Measurements from ENCODE around the gene LIME1.
A peak's percentile ranks its signal among the peaks of the same experiment; 100 is the strongest.

LIME1 gene

DNA sequence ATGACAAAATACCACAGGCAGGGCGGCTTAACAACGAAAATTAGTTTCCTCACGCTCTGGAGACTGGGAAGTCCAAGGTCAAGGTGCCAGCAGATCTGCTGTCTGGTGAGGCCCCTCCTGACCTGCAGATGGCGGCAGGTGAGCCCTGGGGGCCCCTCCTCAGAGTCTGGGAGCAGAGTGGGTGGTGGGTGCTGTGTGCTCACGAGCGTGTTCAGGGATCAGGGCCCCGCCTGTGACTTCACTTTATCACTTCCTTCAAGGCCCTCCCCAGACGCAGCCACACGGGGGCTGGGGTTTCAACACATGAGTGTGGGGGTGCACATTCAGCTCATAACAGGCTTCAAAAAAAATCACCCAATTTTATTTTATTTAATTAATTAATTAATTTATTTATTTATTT is 42.4 kb downstream of the LIME1 start:
- H2BK120ac ChIP-seq (ENCODE audit: low read depth, low read length), result no peak overlapping the region
- no peak overlapping the region for H3K18ac ChIP-seq (ENCODE audit: low read length)
- no peak overlapping the region for H3K4me3 ChIP-seq (ENCODE audit: low read length in 2 of 2)
- H3K23ac ChIP-seq (ENCODE audit: low read depth, low read length, poor library complexity), result no peak overlapping the region
- H3K9me3 ChIP-seq (replicated peaks in 1 of 2; ENCODE audit: control insufficient read depth in 2 of 2, insufficient read depth in 1 of 2, low read depth in 1 of 2, low read length in 2 of 2), result no peaks in the 10 kb centered on the region
- H2AK5ac ChIP-seq (ENCODE audit: low read depth, low read length), result no peak overlapping the region
- no CpG with 5 or more reads among the region's 9 CpGs for WGBS, 2 donors (ENCODE audit: extremely low coverage in 2 of 2, insufficient read length in 2 of 2, insufficient replicate concordance in 1 of 2)
- peaks cover 0 to 26% of the 10 kb centered on the region in 2 donors for H3K36me3 ChIP-seq (replicated peaks in 1 of 2; ENCODE audit: control insufficient read depth in 2 of 2, insufficient read depth in 2 of 2, low read length in 2 of 2)
- peaks cover 8 to 10% of the 10 kb centered on the region in 2 donors for H3K4me1 ChIP-seq (ENCODE audit: control insufficient read depth in 2 of 2, insufficient read depth in 1 of 2, low read depth in 1 of 2, low read length in 2 of 2)
- H3K4ac ChIP-seq (ENCODE audit: low read length), result no peak overlapping the region
- no peaks in the 10 kb centered on the region for H3K27me3 ChIP-seq (ENCODE audit: control insufficient read depth in 3 of 3, insufficient read depth in 3 of 3, low read depth in 1 of 3, low read length in 3 of 3)
- peaks cover 7% of the 10 kb centered on the region for H3K79me1 ChIP-seq (ENCODE audit: low read depth, low read length)
- no peak overlapping the region for H4K91ac ChIP-seq (ENCODE audit: low read depth, low read length, poor library complexity)
- H3K14ac ChIP-seq (ENCODE audit: low read length), result no peak overlapping the region
- H3K9ac ChIP-seq (ENCODE audit: low read depth, low read length, poor library complexity), result no peak overlapping the region
- H3K4me2 ChIP-seq (ENCODE audit: insufficient read depth, low read length, poor library complexity, severe bottlenecking), result no peak overlapping the region
- H4K8ac ChIP-seq (ENCODE audit: low read depth, low read length), result no peak overlapping the region
- H2BK15ac ChIP-seq (ENCODE audit: low read length), result no peak overlapping the region
- no peak overlapping the region for H2BK12ac ChIP-seq (ENCODE audit: low read length)
- H2BK5ac ChIP-seq (ENCODE audit: low read length), result no peak overlapping the region
- DNase-seq (ENCODE audit: low spot score), result no peak
- no peak overlapping the region for H2AFZ ChIP-seq (ENCODE audit: low read length)
- H3K27ac ChIP-seq (replicated peaks; ENCODE audit: low read length), result no peak overlapping the region

DNA sequence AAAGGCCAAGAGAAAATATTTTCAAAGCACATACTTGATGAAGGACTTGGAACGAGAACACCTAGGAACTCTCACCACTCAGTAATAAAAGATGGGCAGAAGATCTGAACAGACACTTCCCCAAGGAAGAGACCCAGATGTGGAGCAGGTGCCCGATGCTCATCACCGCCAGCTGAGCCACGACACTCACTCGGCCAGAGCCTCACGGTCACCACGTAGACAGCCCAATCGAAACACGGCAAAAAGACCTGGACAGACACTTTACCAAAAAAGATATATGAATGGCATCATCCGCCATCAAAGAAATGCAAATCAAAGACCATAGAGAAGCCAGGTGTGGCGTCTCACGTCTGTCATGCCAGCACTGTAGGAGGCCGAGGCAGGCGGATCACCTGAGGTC is 44.7 kb downstream of the LIME1 start:
- Histone ChIP-seq H2AK5ac (ENCODE audit: low read depth, low read length) (no peak overlapping the region), H3K18ac (ENCODE audit: low read length) (no peak overlapping the region), H2BK15ac (ENCODE audit: low read length) (no peak overlapping the region), H3K27me3 (ENCODE audit: control insufficient read depth in 3 of 3, insufficient read depth in 3 of 3, low read depth in 1 of 3, low read length in 3 of 3) (no peaks in the 10 kb centered on the region), H3K4ac (ENCODE audit: low read length) (no peak overlapping the region), H2BK12ac (ENCODE audit: low read length) (no peak overlapping the region), H2BK120ac (ENCODE audit: low read depth, low read length) (no peak overlapping the region), H3K9me3 (replicated peaks in 1 of 2; ENCODE audit: control insufficient read depth in 2 of 2, insufficient read depth in 1 of 2, low read depth in 1 of 2, low read length in 2 of 2) (no peaks in the 10 kb centered on the region), H3K23ac (ENCODE audit: low read depth, low read length, poor library complexity) (no peak overlapping the region), H3K9ac (ENCODE audit: low read depth, low read length, poor library complexity) (no peak overlapping the region), H2BK5ac (ENCODE audit: low read length) (no peak overlapping the region), H3K79me1 (ENCODE audit: low read depth, low read length) (peaks cover 8% of the 10 kb centered on the region), H3K27ac (replicated peaks; ENCODE audit: low read length) (no peak overlapping the region), H3K4me2 (ENCODE audit: insufficient read depth, low read length, poor library complexity, severe bottlenecking) (no peak overlapping the region), H3K4me1 (ENCODE audit: control insufficient read depth in 2 of 2, insufficient read depth in 1 of 2, low read depth in 1 of 2, low read length in 2 of 2) (peaks cover 2 to 7% of the 10 kb centered on the region in 2 donors), H4K91ac (ENCODE audit: low read depth, low read length, poor library complexity) (no peak overlapping the region), H2AFZ (ENCODE audit: low read length) (no peak overlapping the region), H3K14ac (ENCODE audit: low read length) (no peak overlapping the region), H4K8ac (ENCODE audit: low read depth, low read length) (no peak overlapping the region), H3K4me3 (ENCODE audit: low read length in 2 of 2) (no peak overlapping the region), H3K36me3 (replicated peaks in 1 of 2; ENCODE audit: control insufficient read depth in 2 of 2, insufficient read depth in 2 of 2, low read length in 2 of 2) (peaks cover 0 to 17% of the 10 kb centered on the region in 2 donors)
- no peak for DNase-seq (ENCODE audit: low spot score)
- WGBS, 2 donors (ENCODE audit: extremely low coverage in 2 of 2, insufficient read length in 2 of 2, insufficient replicate concordance in 1 of 2), result no CpG with 5 or more reads among the region's 14 CpGs

DNA sequence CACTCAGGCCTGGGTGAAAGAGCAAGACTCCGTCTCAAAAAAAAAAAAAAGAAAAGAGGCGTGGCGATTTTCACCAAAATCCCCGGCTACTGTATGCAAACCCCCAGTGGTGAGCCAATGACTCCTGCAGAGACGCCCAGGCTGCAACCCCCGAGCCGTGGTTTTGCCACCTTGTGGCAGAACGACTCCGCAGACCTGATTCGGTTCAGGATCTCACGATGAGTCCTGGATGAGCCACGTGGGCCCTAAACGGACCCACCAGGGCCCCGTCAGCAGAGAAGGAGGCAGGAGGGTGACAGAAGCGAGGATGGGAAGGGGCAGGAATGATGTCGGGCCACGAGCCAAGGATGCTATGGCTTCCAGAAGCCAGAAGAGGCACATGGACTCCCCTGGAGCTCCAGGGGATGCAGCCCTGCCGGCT is 45.6 kb downstream of the LIME1 start:
- no peak overlapping the region for H2BK12ac ChIP-seq (ENCODE audit: low read length)
- no peak overlapping the region for H3K4me2 ChIP-seq (ENCODE audit: insufficient read depth, low read length, poor library complexity, severe bottlenecking)
- no peak overlapping the region for H2BK120ac ChIP-seq (ENCODE audit: low read depth, low read length)
- no peaks in the 10 kb centered on the region for H3K9me3 ChIP-seq (replicated peaks in 1 of 2; ENCODE audit: control insufficient read depth in 2 of 2, insufficient read depth in 1 of 2, low read depth in 1 of 2, low read length in 2 of 2)
- H2AFZ ChIP-seq (ENCODE audit: low read length), result no peak overlapping the region
- H2BK5ac ChIP-seq (ENCODE audit: low read length), result no peak overlapping the region
- WGBS, 2 donors (ENCODE audit: extremely low coverage in 2 of 2, insufficient read length in 2 of 2, insufficient replicate concordance in 1 of 2), result no CpG with 5 or more reads among the region's 18 CpGs
- peaks cover 2 to 7% of the 10 kb centered on the region in 2 donors for H3K4me1 ChIP-seq (ENCODE audit: control insufficient read depth in 2 of 2, insufficient read depth in 1 of 2, low read depth in 1 of 2, low read length in 2 of 2)
- no peak overlapping the region for H3K23ac ChIP-seq (ENCODE audit: low read depth, low read length, poor library complexity)
- peak overlapping the region; percentile 85 for H4K91ac ChIP-seq (ENCODE audit: low read depth, low read length, poor library complexity)
- H3K4ac ChIP-seq (ENCODE audit: low read length), result no peak overlapping the region
- no peaks in the 10 kb centered on the region for H3K27me3 ChIP-seq (ENCODE audit: control insufficient read depth in 3 of 3, insufficient read depth in 3 of 3, low read depth in 1 of 3, low read length in 3 of 3)
- H2AK5ac ChIP-seq (ENCODE audit: low read depth, low read length), result no peak overlapping the region
- peaks cover 5% of the 10 kb centered on the region for H3K79me1 ChIP-seq (ENCODE audit: low read depth, low read length)
- H3K14ac ChIP-seq (ENCODE audit: low read length), result no peak overlapping the region
- no peak for DNase-seq (ENCODE audit: low spot score)
- no peak overlapping the region for H3K18ac ChIP-seq (ENCODE audit: low read length)
- H3K9ac ChIP-seq (ENCODE audit: low read depth, low read length, poor library complexity), result no peak overlapping the region
- H2BK15ac ChIP-seq (ENCODE audit: low read length), result no peak overlapping the region
- no peak overlapping the region for H3K27ac ChIP-seq (replicated peaks; ENCODE audit: low read length)
- no peak overlapping the region for H3K4me3 ChIP-seq (ENCODE audit: low read length in 2 of 2)
- H3K36me3 ChIP-seq (replicated peaks in 1 of 2; ENCODE audit: control insufficient read depth in 2 of 2, insufficient read depth in 2 of 2, low read length in 2 of 2), result peaks cover 0 to 21% of the 10 kb centered on the region in 2 donors
- no peak overlapping the region for H4K8ac ChIP-seq (ENCODE audit: low read depth, low read length)

DNA sequence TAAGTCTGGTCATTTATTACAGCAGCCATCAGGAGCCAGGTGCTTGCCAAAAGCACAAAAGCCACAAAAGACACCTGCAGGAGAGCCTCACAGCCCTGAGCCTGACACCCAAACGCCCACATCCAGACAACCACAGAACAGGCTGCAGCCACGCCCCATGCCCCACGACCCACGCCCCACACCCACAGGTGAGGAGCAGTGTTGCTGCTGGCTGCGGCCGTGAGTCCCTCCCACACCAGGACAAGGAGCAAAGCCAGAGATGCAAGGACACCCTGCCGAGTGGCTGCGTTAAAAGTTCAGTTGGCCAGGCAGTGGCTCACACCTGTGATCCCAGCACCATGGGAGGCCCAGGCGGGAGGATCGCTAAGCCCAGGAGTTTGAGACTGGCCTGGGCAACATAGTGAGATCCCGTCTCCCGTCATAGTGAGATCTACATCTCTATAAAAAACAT is 46.1 kb downstream of the LIME1 start:
- Histone ChIP-seq H2BK15ac (ENCODE audit: low read length) (no peak overlapping the region), H3K18ac (ENCODE audit: low read length) (peak overlapping the region; percentile 64), H2AK5ac (ENCODE audit: low read depth, low read length) (no peak overlapping the region), H4K91ac (ENCODE audit: low read depth, low read length, poor library complexity) (peak overlapping the region; percentile 85), H3K14ac (ENCODE audit: low read length) (no peak overlapping the region), H2BK5ac (ENCODE audit: low read length) (no peak overlapping the region), H3K23ac (ENCODE audit: low read depth, low read length, poor library complexity) (no peak overlapping the region), H4K8ac (ENCODE audit: low read depth, low read length) (peak overlapping the region; percentile 65), H3K79me1 (ENCODE audit: low read depth, low read length) (peaks cover 5% of the 10 kb centered on the region), H2BK12ac (ENCODE audit: low read length) (no peak overlapping the region), H3K9me3 (replicated peaks in 1 of 2; ENCODE audit: control insufficient read depth in 2 of 2, insufficient read depth in 1 of 2, low read depth in 1 of 2, low read length in 2 of 2) (no peaks in the 10 kb centered on the region), H3K27me3 (ENCODE audit: control insufficient read depth in 3 of 3, insufficient read depth in 3 of 3, low read depth in 1 of 3, low read length in 3 of 3) (no peaks in the 10 kb centered on the region), H3K4me1 (ENCODE audit: control insufficient read depth in 2 of 2, insufficient read depth in 1 of 2, low read depth in 1 of 2, low read length in 2 of 2) (peaks cover 2 to 7% of the 10 kb centered on the region in 2 donors), H3K4me2 (ENCODE audit: insufficient read depth, low read length, poor library complexity, severe bottlenecking) (no peak overlapping the region), H2BK120ac (ENCODE audit: low read depth, low read length) (no peak overlapping the region), H3K4me3 (ENCODE audit: low read length in 2 of 2) (no peak overlapping the region), H3K9ac (ENCODE audit: low read depth, low read length, poor library complexity) (no peak overlapping the region), H3K27ac (replicated peaks; ENCODE audit: low read length) (no peak overlapping the region), H3K36me3 (replicated peaks in 1 of 2; ENCODE audit: control insufficient read depth in 2 of 2, insufficient read depth in 2 of 2, low read length in 2 of 2) (peaks cover 0 to 23% of the 10 kb centered on the region in 2 donors), H3K4ac (ENCODE audit: low read length) (no peak overlapping the region), H2AFZ (ENCODE audit: low read length) (no peak overlapping the region)
- DNase-seq (ENCODE audit: low spot score), result no peak
- whole genome bisulfite sequencing, 2 donors (ENCODE audit: extremely low coverage in 2 of 2, insufficient read length in 2 of 2, insufficient replicate concordance in 1 of 2), result no CpG with 5 or more reads among the region's 12 CpGs

Data from neuronal stem cell (in vitro differentiated cells).